Fibroblast of the conjunctiva (primary cell): Measurements from ENCODE around the gene BCAS1.
"Not testable (repeated sequence)": the region's sequence is repeated elsewhere in the genome, so short reads cannot be mapped to it uniquely, and the experiment has no call there.

Experiments used
- DNase-seq: peaks from one replicate; pipeline ENCODE4 v3.0.0-alpha.2; 2010; ENCODE audit warnings: low read depth

The BCAS1 gene

GRCh38 chr20:53941680-53942471 lies 128.5 kb downstream of the BCAS1 start:
- DNase-seq = no peak

- no peak for DNase-seq
Observed at GRCh38 chr20:53940907-53941545, 129.4 kb downstream of the BCAS1 start.

- no peak for DNase-seq
Observed at GRCh38 chr20:53940360-53940702, 130.1 kb downstream of the BCAS1 start.

- DNase-seq = peak; percentile 86
Observed at GRCh38 chr20:53939572-53940359, 130.6 kb downstream of the BCAS1 start.

GRCh38 chr20:53939190-53939571 lies 131.2 kb downstream of the BCAS1 start:
- DNase-seq = no peak

- no peak for DNase-seq
Observed at GRCh38 chr20:53938739-53939138, 131.7 kb downstream of the BCAS1 start.

GRCh38 chr20:53937929-53938367 lies 132.4 kb downstream of the BCAS1 start:
- DNase-seq = no peak

- DNase-seq = no peak
Observed at GRCh38 chr20:53937339-53937741, 133.1 kb downstream of the BCAS1 start.

- no peak for DNase-seq
Observed at GRCh38 chr20:53935344-53936084, 134.9 kb downstream of the BCAS1 start.

- no peak for DNase-seq
Observed at GRCh38 chr20:53934421-53935343, 135.7 kb downstream of the BCAS1 start.

- no peak for DNase-seq
Observed at GRCh38 chr20:53933232-53933846, 137.1 kb downstream of the BCAS1 start.

GRCh38 chr20:53932655-53933192 lies 137.7 kb downstream of the BCAS1 start:
- not testable (repeated sequence) for DNase-seq

- no peak for DNase-seq
Observed at GRCh38 chr20:53931597-53931996, 138.8 kb downstream of the BCAS1 start.

GRCh38 chr20:53930651-53931504 lies 139.5 kb downstream of the BCAS1 start:
- no peak for DNase-seq

GRCh38 chr20:53929974-53930650 lies 140.3 kb downstream of the BCAS1 start:
- no peak for DNase-seq

- no peak for DNase-seq
Observed at GRCh38 chr20:53929399-53929798, 141.0 kb downstream of the BCAS1 start.

- no peak for DNase-seq
Observed at GRCh38 chr20:53927990-53928389, 142.4 kb downstream of the BCAS1 start.

GRCh38 chr20:53926428-53927028 lies 143.9 kb downstream of the BCAS1 start:
- no peak for DNase-seq
